ENCODE data around the gene COX5B.
"Not testable (repeated sequence)": the region's sequence is repeated elsewhere in the genome, so short reads cannot be mapped to it uniquely, and the experiment has no call there.

DNA sequence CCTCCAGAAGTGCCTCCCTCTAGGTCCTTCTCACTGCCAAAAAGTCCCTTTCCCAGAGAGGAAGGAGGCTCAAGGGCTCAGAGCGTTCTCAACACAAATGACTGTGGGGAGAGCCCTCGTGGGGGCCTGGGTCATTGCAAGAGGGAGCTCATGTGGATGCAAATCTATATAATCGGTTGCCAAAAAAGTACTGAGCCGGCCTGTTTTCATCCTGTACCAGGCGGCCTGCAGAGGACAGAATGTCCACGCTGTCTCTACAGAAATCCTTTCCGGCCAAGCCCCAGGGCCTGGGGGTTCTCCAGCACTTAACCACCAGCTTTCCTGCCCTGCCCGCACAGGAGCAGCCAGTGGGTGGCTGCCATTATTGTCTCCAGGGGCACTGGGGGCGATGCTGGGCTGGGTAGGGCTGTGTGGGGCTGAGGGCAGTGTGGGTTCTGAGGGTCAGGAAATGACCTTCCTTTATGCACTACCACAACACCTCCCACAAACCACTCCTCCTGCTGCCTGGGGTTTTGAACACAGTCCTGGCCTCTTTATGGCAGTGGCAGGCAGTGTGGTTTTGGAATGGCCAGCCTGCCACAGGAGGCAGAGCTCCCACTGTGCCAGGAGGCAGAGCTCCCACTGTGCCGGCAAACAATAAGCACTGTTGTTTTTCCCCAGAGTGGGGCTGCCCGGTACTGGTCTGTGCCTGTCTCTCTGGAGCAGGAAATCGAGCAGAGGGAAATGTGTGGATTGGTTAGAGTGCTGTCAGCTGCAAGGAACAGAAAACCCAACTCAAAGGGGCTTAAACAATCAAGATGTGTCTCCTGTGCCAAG lies 40.1 kb upstream of the COX5B start:
- not testable (repeated sequence) for TF ChIP-seq CTCF, EZH2 (IDR thresholded peaks at IDR 0.05)

Data from neural progenitor cell (in vitro differentiated cells).